Measurements from ENCODE around the gene CATSPER3.

The CATSPER3 gene

DNA sequence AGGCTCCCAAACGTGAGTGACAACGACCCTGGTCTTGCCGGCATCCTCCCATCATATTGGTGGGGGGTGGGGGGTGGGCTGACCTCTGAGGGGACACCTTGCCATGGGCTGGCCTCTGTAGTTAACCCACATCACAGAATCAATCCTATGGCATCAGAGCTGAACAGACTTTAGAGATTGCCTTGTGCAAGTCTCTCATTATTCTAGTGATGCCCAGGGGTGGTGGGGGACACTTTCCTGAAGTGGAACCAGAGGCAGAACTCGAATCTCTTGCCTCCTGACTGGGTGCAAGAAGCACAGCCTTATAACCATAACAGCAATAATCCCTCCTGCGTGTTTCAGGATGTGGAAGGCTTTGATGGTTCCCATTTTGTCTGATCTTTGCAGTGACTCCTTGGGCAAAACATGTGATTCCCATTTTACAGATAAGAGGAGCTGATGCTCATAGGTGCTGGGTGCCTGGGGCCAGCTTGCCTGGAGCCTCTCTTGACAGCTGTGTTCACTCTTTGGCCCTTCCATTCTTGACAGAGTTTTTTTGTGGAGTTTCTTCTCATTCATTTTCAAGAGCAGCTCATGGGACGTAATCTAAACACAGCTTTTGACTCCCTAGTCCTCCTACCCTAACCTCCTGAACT is 84.9 kb downstream of the CATSPER3 start:
- Mint-ChIP-seq H3K36me3 (ENCODE audit: low read depth) (no peaks in the 10 kb centered on the region), H3K4me3 (no peak overlapping the region), H3K4me1 (no peaks in the 10 kb centered on the region), H3K27ac (no peak overlapping the region), H3K9me3 (no peaks in the 10 kb centered on the region), H3K27me3 (ENCODE audit: low read depth) (peaks cover 91% of the 10 kb centered on the region)
- TF ChIP-seq, protein P1, sequence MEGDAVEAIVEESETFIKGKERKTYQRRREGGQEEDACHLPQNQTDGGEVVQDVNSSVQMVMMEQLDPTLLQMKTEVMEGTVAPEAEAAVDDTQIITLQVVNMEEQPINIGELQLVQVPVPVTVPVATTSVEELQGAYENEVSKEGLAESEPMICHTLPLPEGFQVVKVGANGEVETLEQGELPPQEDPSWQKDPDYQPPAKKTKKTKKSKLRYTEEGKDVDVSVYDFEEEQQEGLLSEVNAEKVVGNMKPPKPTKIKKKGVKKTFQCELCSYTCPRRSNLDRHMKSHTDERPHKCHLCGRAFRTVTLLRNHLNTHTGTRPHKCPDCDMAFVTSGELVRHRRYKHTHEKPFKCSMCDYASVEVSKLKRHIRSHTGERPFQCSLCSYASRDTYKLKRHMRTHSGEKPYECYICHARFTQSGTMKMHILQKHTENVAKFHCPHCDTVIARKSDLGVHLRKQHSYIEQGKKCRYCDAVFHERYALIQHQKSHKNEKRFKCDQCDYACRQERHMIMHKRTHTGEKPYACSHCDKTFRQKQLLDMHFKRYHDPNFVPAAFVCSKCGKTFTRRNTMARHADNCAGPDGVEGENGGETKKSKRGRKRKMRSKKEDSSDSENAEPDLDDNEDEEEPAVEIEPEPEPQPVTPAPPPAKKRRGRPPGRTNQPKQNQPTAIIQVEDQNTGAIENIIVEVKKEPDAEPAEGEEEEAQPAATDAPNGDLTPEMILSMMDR (IDR thresholded peaks at IDR 0.05; ENCODE audit: unreplicated experiment in 3 of 3), result no peak

DNA sequence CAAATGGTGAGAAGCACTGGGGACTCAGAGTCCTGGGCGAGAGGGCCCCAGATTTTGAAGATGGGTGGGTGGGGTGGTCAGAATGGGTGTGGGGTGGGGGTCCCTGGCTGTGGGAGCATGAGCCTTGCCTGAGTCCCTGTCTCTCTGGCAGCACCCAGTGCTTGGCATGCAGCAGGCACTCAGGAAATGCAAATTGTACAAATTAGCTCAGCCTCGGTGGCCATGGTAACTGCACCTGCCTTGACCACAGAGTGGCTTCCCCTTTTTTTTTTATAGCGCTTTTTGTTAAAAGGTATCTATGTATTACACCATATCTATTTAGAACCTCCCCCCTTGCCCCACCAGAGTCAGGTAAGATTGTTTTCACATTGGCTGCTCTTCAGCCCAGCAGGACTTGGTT is 85.6 kb downstream of the CATSPER3 start:
- Mint-ChIP-seq H3K36me3 (ENCODE audit: low read depth) (no peaks in the 10 kb centered on the region), H3K27me3 (ENCODE audit: low read depth) (peaks cover 88% of the 10 kb centered on the region), H3K9me3 (no peaks in the 10 kb centered on the region), H3K4me1 (no peaks in the 10 kb centered on the region), H3K27ac (no peak overlapping the region), H3K4me3 (no peak overlapping the region)
- TF ChIP-seq, protein P1 (IDR thresholded peaks at IDR 0.05; ENCODE audit: unreplicated experiment in 3 of 3), result no peak

DNA sequence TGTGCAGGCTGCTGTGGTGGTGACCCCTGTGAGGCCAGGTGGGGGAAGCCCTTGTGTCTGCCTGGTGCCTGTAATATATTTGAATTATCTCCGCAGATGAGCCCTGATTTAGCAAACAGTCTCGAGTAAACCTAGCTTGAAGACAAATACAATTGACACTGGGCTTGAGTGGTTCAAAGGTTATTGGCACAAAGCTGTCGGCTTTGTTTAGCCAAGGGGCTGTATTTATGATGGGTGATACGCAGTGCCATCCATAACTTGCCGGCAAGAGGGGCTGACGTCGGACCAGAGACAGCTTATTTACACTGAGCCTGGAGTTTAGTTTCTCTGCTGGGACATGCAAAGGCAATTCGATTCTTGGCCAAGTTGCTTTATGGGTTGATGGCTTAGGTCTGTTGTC is 86.3 kb downstream of the CATSPER3 start:
- Mint-ChIP-seq H3K4me3 (no peak overlapping the region), H3K27me3 (ENCODE audit: low read depth) (peaks cover 87% of the 10 kb centered on the region), H3K9me3 (no peaks in the 10 kb centered on the region), H3K36me3 (ENCODE audit: low read depth) (no peaks in the 10 kb centered on the region), H3K4me1 (no peaks in the 10 kb centered on the region), H3K27ac (no peak overlapping the region)
- TF ChIP-seq, protein P1 (IDR thresholded peaks at IDR 0.05; ENCODE audit: unreplicated experiment in 3 of 3), result no peak

DNA sequence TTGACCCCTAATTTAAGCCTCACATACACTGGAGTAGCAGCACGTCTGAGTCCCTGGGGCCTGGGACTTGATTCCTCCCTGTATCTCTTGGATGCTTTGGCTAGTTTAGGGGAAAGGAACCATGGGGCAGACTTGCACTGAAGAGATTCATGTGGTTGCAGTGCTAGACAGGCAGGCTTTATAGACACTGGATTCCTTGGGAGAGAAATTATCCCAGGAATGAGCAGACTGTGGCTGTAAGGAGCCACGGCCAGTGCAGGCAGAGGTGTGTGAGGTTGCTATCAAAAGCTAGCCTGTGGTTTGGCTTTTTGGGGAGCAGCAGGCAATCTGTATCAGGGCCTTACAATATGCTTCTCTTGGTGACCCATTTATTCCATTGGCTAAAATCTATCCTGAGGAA is 86.8 kb downstream of the CATSPER3 start:
- H3K36me3 Mint-ChIP-seq (ENCODE audit: low read depth), result no peaks in the 10 kb centered on the region
- H3K4me1 Mint-ChIP-seq, result no peaks in the 10 kb centered on the region
- H3K27me3 Mint-ChIP-seq (ENCODE audit: low read depth), result peaks cover 81% of the 10 kb centered on the region
- H3K27ac Mint-ChIP-seq, result no peak overlapping the region
- TF ChIP-seq, protein P1 (IDR thresholded peaks at IDR 0.05; ENCODE audit: unreplicated experiment in 3 of 3), result no peak
- H3K4me3 Mint-ChIP-seq, result no peak overlapping the region
- H3K9me3 Mint-ChIP-seq, result no peaks in the 10 kb centered on the region

DNA sequence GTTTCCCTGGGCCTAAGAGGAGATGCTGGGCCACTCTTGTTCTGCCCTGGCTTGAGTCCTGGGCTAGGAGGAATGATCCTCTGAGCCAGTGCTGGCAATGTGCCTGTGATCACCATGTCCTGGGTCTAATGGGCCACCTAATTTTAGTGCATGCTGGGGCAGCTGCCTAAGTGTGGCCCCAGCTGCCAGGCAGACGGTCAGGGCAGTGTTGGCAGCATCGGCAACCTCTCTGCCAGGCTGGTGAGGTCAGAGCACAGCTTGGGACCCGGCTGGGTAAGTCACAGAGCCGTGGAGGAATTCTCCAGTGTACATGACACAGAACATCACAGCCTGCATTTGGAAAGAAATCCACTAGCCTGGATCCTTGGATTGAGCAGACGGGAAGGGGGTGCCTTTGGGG is 87.7 kb downstream of the CATSPER3 start:
- peaks cover 73% of the 10 kb centered on the region for H3K27me3 Mint-ChIP-seq (ENCODE audit: low read depth)
- TF ChIP-seq, protein P1 (IDR thresholded peaks at IDR 0.05; ENCODE audit: unreplicated experiment in 3 of 3), result no peak
- H3K9me3 Mint-ChIP-seq, result no peaks in the 10 kb centered on the region
- no peak overlapping the region for H3K27ac Mint-ChIP-seq
- no peaks in the 10 kb centered on the region for H3K4me1 Mint-ChIP-seq
- H3K36me3 Mint-ChIP-seq (ENCODE audit: low read depth), result no peaks in the 10 kb centered on the region
- H3K4me3 Mint-ChIP-seq, result no peak overlapping the region

DNA sequence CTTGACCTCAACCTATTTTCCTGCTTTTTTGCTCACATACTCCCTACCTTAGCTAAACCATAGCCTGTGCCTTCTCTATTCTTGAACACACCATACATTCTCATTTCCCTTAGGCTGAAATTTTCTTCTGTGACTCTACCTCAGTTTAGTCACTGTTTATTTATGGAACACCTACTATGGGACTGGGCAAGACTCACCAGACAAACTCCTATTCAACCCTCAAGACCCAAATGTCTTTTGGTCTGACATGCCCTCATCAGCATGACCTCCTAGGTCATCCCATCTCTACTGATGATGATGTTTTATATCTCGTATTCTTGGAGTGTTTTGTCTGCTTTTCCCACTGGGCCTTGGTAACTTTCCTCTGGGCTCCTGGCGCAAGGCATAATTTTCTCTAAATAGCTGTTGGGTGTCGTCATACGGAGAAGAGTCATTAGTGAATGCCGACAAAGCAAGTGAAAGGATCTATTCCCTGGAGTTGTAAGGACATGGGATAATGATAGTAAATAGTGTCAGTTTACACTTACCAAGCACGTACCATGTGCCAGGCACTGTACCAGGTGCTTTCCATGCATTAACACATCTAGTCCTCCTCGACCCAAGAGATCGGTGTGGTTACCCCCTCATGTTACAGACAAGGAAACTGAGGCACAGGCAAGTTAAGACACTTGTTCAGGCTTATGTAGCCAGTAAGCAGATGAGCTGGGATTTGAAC is 88.8 kb downstream of the CATSPER3 start:
- H3K27me3 Mint-ChIP-seq (ENCODE audit: low read depth), result peaks cover 66% of the 10 kb centered on the region

More for the DNA sequence above, 88.8 kb downstream of the CATSPER3 start:
- Mint-ChIP-seq H3K4me1 (no peaks in the 10 kb centered on the region), H3K36me3 (ENCODE audit: low read depth) (no peaks in the 10 kb centered on the region), H3K9me3 (no peaks in the 10 kb centered on the region), H3K27ac (no peak overlapping the region), H3K4me3 (no peak overlapping the region)
- TF ChIP-seq, protein P1 (IDR thresholded peaks at IDR 0.05; ENCODE audit: unreplicated experiment in 3 of 3), result no peak
